Measurements from ENCODE around the gene ADM.

Gene ADM

DNA sequence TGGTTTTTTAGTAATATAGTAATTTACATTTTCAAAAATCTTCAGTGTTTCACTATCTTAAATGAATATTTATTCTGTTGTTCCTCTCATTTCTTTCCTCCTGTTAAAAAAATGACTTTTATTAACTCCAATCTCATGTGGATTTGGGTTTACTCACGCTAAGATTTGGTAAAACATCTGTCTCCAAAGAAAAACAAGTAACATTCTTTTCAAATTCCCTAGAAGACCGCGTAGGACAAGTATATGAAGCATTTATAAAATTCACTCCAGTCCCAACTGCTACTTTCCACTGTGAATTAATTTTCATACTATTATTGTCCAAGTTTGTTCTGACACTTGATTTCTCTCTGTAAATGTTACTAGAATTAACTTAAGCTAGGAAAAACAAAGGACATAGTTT lies 37.1 kb upstream of the ADM start:
- no peak for TF ChIP-seq CTCF (IDR thresholded peaks at IDR 0.05; ENCODE audit: insufficient read depth, low read depth, low read length, missing control alignments)
- DNase-seq (ENCODE audit: low read depth): no peak
- no peak overlapping the region for H3K4me3 ChIP-seq (ENCODE audit: low read depth, low read length)

- no peak for TF ChIP-seq CTCF (IDR thresholded peaks at IDR 0.05; ENCODE audit: insufficient read depth, low read depth, low read length, missing control alignments)
- DNase-seq (ENCODE audit: low read depth): no peak
- no peak overlapping the region for H3K4me3 ChIP-seq (ENCODE audit: low read depth, low read length)
These were observed 36.0 kb upstream of the ADM start for GRCh38 chr11:10268746-10269488.

DNA sequence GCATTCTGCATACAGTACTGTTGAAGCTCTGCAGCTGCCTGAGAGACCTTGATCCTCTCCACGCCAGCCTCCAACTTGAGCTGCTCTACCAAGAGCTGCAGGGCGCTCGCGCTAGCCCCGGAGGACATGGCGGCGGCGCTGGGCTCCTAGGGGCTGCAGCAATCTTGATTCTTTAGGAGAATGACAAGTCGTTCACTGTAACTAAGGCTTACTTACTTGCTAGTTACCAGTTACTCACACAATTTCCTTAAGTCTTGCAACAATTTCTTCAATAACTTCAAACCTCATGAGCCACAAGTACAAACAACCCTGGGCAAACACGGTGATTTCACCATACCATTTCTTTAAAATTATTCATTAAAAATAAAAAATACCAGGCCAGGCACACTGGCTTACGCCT lies 32.7 kb upstream of the ADM start:
- no peak for TF ChIP-seq CTCF (IDR thresholded peaks at IDR 0.05; ENCODE audit: insufficient read depth, low read depth, low read length, missing control alignments)
- H3K4me3 ChIP-seq (ENCODE audit: low read depth, low read length): no peak overlapping the region
- no peak for DNase-seq (ENCODE audit: low read depth)

GRCh38 chr11:10273738-10274137 lies 31.1 kb upstream of the ADM start:
- TF ChIP-seq CTCF (IDR thresholded peaks at IDR 0.05; ENCODE audit: insufficient read depth, low read depth, low read length, missing control alignments): no peak
- peak; percentile 17 for DNase-seq (ENCODE audit: low read depth)
- no peak overlapping the region for H3K4me3 ChIP-seq (ENCODE audit: low read depth, low read length)

GRCh38 chr11:10274726-10275125 lies 30.1 kb upstream of the ADM start:
- TF ChIP-seq CTCF (IDR thresholded peaks at IDR 0.05; ENCODE audit: insufficient read depth, low read depth, low read length, missing control alignments): no peak
- peak; percentile 23 for DNase-seq (ENCODE audit: low read depth)
- no peak overlapping the region for H3K4me3 ChIP-seq (ENCODE audit: low read depth, low read length)

GRCh38 chr11:10275714-10276113 lies 29.2 kb upstream of the ADM start:
- TF ChIP-seq CTCF (IDR thresholded peaks at IDR 0.05; ENCODE audit: insufficient read depth, low read depth, low read length, missing control alignments): no peak
- no peak overlapping the region for H3K4me3 ChIP-seq (ENCODE audit: low read depth, low read length)
- no peak for DNase-seq (ENCODE audit: low read depth)

GRCh38 chr11:10282117-10282516 lies 22.8 kb upstream of the ADM start:
- TF ChIP-seq CTCF (IDR thresholded peaks at IDR 0.05; ENCODE audit: insufficient read depth, low read depth, low read length, missing control alignments): no peak
- no peak overlapping the region for H3K4me3 ChIP-seq (ENCODE audit: low read depth, low read length)
- no peak for DNase-seq (ENCODE audit: low read depth)
